Tongue (tissue), 2 donors: ENCODE results near the gene VPS9D1. TPM values are rescaled to one million over a fixed set of nuclear protein-coding genes. Genes with fewer than 3 reads are reported as not detected.
"Not testable (repeated sequence)": the region's sequence is repeated elsewhere in the genome, so short reads cannot be mapped to it uniquely, and the experiment has no call there.

Experiments
- DNase-seq: peaks from one replicate; pipeline ENCODE4 v3.0.0-alpha.2; 2015
- total RNA-seq: library from RNA; depleted of rRNA; stranded (reverse); fragments of >200 nt; gene quantifications from one replicate; pipeline ENCODE4 v1.2.3, GENCODE V29; 2014

VPS9D1 gene
- total RNA-seq, 1 donor from 2014 or later, result 10.1 TPM

DNA sequence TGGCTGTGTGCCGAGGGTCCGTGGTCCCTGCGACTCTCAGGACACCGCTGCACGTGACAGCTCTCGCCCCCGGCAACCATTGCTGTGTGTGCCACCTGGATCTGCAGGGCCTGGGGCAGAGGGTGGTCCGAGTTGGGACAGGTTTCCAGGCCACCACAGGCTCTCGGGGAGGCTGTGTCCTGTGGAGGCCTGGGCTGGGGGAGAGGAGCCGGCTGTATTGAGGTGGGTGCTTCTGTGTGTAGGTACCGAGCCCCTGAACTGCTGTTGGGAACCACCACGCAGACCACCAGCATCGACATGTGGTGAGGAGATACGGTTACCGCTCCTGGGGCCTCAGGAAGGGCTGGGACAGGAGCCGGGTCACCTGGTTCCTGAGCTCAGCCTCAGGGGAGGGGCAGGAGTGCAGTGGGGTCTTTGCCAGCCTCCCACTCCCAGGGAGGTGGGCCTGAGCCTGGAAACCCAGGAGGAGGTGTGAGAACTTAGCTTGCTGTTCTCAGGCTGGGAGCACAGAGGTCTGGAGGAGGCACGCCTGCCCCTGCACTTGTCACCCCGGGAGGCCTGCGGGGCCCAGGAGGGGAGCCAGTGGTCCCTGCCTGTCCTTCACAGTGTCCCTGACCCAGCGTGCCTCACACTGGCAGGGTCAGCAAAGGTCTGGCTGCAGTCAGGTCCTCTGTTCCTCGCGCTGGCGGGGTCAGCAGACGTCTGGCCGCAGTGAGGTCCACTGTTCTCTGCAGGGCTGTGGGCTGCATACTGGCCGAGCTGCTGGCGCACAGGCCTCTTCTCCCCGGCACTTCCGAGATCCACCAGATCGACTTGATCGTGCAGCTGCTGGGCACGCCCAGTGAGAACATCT, 26.5 kb downstream of the VPS9D1 start:
- no peak for DNase-seq

DNA sequence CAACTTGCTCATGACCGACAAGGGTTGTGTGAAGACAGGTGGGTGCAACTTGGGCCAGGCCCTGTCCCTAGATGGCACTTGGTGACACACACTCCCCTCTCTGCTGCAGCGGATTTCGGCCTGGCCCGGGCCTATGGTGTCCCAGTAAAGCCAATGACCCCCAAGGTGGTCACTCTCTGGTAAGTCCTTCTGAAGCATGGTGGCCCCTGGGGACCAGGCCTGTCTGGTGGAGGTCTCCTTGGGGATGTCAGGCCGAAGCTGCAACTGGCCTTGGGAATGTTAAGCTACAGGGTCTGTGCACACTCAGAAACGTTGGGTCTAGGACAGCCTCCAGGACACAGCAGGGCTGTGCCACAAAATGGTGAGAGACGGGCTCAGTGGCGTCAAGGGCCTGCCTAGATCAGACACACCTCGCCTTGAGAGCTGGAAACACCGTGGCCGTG, 27.4 kb downstream of the VPS9D1 start:
- DNase-seq, result no peak

DNA sequence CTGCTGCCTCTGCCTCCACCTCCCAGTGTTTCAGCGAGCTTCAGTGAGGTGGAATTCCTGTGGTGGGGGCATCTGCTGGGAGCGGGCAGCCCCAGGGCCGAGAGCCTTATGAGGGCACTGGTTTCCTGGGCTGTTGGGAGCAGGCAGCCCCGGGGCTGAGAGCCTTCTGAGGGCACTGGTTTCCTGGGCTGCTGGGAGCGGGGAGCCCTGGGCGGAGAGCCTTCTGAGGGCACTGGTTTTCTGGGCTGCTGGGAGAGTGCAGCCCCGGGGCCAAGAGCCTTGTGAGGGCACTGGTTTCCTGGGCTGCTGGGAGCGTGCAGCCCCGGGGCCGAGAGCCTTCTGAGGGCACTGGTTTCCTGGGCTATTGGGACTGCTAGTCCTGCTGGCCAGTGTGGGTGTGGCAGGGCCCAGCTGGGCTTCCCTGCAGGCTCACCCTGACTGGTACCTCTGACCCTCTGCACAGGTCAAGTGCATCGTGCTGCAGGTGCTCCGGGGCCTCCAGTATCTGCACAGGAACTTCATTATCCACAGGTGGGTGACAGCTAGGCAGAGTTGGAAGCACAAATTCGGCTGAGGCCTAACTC, 28.6 kb downstream of the VPS9D1 start:
- DNase-seq, result no peak

DNA sequence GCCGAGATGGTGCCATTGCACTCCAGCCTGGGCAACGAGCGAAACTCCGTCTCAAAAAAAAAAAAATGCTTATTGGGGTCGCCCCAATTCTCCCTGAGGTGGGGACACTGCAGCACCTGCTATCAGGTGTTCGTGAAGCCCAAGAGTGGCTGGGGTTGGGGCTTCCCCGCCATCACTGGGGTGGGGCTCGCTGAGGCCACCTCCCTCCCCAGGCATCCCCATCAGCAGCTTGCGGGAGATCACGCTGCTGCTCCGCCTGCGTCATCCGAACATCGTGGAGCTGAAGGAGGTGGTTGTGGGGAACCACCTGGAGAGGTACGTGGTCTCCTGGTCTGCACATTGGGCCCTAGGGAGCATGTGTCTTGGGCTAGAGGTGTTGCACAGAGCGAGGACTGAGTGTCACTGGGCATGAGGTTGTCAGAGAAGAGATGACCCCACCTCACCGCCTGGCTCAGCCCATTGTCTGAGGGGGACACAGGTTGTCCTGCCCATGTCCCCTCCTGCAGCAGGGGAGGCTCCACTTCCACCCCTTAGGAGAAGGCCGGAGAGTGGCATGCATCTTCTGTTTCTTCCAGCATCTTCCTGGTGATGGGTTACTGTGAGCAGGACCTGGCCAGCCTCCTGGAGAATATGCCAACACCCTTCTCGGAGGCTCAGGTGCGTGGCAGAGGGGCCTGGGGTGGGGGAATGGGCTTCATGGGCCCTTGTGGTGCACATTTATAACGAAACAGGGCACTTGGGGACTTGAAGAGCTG, 29.3 kb downstream of the VPS9D1 start:
- DNase-seq, result no peak

DNA sequence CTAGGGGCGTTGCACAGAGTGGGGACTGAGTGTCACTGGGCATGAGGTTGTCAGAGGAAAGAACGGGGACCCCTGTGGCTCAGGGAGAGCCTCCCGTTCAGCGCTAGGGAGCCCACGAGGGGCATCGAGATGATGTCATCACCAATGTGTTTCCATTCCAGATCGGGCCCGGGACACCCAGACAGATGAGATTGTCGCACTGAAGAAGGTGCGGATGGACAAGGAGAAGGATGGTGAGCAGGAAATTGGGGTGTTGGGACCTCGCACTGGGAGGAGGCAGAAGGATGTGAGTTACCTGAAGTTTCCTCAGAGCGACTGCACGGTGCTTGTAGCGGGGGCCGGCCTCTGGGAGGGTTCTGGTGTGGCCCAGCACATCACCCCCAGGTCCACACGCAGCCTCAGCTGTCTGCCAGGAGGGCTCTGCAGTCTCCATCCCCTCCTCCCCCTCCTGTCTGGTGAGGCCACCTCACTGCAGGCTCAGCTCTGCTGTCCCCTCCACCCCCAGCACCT, 30.3 kb downstream of the VPS9D1 start:
- DNase-seq, result no peak

DNA sequence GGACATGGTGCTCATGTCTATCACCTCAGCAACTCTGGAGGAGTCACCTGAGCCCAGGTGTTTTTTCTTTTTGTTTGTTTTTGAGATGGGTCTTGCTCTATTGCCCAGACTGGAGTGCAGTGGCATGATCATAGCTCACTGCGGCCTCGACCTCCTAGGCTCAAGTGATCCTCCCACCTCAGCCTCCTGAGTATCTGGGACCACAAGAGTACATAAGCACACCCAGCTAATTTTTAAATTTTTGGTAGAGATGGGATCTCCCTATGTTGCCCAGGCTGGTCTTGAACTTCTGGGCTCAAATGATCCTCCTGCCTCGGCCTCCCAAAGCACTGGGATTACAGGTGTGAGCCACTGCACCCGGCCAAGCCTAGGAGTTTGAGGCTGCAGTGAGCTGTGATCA, 31.1 kb downstream of the VPS9D1 start:
- not testable (repeated sequence) for DNase-seq

DNA sequence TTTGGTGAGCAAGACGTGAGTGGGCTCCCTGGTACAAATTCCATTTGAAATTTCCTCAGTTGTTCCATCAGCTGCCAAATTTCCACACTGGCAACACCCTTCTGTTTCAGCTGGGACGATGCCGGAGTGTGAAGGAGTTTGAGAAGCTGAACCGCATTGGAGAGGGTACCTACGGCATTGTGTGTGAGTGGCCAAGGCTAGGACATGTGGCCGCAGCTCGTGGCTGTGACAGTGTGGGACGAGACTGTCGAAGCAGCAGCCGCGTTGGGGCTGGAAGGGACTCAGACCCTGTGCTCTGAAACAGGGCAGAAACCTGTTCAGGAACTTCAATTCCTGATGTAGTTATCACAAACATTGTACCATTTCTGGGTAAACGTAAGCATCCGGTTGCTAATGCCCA, 31.6 kb downstream of the VPS9D1 start:
- no peak for DNase-seq

DNA sequence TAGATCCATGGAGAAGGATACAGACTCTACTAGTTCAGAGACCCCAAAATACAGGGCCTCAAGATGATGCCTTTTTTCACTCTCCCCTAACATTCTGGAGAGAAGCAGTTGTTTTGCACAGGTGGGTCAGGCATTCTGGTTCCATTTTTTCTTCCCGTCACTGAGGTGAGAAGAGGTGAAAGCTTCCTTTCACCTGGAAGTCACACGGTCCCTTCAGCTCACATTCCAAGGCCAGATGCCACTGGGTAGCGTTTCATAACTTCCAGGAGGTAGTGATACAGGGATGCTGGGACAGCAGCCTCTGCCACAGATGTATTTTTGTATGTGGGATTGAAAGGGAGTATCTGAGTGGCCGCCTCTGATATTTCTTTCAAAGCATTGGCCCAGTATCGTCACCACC, 32.3 kb downstream of the VPS9D1 start:
- DNase-seq, result no peak

DNA sequence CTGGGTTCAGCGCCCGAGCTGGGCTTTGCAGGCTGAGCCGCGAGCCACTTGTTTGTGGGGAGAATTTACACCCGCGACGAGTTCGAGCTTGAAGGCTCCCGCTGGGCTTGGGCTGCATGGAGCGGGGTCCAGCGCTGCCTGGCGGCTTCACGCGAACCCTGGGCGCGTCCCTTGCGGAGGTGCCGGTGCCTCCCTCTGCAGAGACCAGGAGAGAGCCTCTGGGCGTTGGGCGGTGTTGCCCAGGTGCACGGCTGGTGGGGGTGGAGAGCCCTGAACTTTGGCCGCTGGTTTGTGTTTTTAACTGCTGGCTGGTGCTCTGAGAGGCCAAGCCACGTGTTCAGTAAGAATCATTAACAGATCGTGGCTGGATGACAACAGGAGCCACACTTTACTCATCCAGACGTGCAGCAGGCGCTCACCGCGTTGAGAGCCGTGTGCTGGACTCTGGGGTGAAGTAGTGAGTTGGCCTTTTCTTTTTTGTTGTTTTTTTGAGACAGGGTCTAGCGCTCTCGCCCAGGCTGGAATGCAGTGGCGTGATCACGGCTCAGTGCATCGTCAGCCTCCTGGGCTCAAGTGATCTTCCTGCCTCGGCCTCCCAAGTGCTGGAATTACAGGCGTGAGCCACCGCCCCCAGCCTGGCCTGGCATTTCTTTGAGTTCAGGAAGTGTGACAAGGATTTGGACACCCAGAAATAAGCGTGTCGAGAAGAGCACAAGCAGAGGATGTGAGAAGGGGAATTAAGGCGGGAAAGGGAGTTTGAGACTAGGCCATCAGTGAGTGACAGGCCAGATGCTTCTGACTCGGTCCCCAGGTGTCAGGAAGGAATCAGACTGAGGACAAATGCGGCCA, 33.4 kb downstream of the VPS9D1 start:
- no peak for DNase-seq

DNA sequence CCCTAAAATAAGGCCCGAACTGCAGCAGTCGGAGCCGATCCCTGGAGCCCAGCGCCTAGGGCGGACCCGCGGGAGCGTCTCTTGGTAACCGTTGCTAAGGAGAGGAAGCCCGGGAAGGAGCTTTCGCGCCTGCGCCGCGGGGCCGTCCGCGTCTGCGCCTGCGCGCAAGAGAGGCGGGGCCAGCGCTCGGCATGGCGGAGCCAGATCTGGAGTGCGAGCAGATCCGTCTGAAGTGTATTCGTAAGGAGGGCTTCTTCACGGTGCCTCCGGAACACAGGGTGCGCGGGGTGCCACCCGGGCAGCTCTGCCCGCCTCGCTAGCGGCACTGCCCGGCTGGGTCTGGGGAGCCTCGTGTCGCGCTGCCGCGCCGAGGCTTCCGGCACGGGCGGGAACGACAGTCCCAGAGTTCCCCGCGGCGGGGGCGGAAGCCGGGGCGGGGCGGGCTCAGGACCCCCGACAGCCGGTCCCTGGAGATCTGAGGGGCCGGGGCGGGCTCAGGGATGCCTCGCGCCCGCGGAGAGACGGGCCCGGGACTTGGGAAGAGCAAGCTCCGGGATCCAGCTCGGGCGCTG, 34.1 kb downstream of the VPS9D1 start, which contains the start of gene CDK10:
Gene CDK10 (plus strand): TSS at position 170 of the 572 bp plus-strand sequence. CDS start 22 bp downstream, at position 192.
- peak; percentile 95 for DNase-seq

DNA sequence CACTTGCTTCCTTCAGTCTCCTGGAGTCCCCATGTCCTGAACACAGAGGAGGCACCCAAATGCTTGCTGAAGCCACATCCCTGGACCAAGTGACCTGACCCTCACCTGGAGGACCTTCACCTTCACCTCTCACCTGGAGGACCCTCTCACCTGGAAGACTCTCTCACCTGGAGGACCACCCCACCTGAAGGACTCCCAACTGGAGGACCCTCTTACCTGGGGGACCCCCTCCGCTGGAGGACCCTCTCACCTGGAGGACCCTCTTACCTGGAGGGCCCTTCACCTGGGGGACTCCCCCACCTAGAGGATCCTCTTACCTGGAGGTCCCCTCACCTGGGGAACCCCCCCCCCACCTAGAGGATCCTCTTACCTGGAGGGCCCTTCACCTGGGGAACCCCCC, 34.8 kb downstream of the VPS9D1 start:
- no peak for DNase-seq

DNA sequence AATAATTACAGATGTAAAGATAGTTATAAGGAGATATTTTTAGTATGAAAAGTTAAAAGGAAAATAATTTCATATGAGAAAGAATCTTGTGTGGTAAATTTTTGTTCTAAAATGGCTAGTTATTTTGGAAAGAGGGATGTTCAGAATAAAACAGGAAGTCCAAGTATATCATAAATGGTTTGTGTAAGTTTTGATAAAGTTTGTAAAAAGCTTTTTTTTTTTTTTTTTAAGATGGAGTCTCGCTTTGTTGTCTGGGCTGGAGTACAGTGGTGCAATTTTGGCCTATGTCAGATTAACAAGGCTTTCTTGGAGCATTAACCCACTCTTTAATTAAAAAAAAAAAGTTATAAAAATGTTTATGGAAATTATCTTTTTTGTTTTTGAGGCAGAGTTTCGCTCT, 42.4 kb downstream of the VPS9D1 start:
- no peak for DNase-seq

DNA sequence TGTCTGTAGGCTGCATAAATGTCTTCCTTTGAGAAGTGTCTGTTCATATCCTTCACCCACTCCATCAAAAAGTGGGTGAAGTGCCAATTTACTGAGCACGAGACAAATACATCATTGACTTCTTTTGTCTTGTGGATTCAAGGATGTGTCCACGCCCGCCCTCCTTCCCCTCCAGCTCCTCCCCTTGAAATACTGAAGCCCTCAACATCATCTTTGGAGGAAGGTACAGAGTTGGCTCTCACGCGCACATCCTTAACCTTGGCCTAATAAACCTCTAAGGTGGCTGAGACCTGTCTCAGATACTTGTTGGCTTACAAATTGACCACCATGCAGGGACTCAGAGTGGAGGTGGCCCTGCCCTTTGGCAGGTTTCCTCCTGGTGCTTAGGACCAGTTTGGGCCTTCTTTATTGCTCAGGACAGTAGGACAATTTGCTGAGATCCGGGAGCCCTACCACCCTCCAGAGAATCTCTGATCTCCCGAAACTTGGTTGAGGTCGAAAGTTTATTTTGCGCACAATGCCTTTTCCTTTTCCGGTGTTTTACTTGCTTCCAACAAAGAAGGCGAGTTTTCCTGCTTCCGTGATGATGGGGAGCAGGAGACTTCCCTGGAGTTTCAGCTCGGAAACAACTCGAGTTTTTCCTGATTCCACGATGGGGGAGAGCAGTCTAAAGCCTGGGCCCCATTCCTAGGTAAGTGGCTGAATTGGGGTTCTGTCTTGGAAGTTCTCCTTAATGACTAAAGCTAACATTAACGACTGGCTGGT, 48.3 kb downstream of the VPS9D1 start:
- no peak for DNase-seq

DNA sequence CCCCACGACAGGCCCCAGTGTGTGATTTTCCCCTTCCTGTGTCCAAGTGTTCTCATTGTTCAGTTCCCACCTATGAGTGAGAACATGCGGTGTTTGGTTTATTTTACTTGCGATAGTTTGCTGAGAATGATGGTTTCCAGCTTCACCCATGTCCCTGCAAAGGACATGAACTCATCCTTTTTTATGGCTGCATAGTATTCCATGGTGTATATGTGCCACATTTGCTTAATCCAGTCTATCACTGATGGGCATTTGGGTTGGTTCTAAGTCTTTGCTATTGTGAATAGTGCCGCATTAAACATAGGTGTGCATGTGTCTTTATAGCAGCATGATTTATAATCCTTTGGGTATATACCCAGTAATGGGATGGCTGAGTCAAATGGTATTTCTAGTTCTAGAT, 49.1 kb downstream of the VPS9D1 start:
- DNase-seq, result not testable (repeated sequence)

DNA sequence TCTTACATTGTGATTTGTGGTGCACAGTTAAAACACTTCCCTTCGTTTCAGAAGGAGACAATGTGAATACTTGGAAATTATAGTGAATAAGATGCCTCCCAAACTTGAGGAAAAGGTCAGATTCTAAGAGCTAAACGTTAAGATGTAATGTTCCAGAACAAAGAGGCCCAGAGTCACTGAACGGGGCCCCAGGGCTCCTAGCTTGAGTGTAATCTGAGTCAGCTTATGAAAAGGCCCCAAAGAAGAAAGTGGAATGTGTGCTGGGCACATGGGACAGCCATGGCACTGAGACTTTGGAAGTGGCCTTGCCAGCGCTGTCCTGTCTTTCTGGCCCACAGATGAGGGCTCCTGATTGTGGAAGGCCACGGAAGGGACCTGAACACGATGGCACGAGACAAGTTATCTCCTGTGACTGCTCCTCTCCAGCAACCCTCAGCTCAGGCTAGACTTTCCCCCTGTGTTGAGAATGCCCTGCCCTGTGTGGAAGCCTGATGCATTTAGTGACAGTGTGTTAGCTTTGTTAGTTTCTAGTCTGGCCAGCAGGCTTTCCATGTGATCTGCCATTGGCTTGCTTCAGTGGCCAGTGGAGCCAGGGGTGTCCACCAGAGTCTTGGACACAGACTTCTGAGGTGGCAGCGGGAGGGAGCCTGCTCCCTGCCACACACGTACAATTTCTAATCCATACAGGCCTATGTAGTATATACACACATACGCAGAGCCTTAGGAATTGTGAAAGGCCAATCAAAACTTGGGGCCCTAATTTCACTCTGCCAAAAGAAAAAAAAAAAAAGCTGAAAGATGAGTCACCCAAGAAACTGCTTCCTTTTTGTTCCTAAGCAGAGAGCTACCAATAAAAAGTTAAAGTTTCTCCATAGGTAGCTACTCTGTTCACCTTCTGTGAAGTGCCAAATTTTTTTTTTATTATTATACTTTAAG, 49.9 kb downstream of the VPS9D1 start:
- no peak for DNase-seq

DNA sequence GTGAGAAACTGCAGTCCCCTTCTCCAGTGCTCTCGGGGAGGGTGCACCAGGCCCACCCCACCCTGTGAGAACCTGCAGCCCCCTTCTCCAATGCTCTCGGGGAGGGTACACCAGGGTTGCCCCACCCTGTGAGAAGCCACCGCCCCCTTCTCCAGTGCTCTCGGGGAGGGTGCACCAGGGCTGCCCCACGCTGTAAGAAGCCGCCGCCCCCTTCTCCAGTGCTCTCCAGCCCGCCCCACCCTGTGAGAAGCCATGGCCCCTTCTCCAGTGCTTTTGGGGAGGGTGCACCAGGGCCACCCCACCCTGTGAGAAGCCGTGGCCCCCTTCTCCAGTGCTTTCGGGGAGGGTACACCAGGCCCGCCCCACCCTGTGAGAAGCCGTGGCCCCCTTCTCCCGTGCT, 50.9 kb downstream of the VPS9D1 start:
- DNase-seq, result no peak

DNA sequence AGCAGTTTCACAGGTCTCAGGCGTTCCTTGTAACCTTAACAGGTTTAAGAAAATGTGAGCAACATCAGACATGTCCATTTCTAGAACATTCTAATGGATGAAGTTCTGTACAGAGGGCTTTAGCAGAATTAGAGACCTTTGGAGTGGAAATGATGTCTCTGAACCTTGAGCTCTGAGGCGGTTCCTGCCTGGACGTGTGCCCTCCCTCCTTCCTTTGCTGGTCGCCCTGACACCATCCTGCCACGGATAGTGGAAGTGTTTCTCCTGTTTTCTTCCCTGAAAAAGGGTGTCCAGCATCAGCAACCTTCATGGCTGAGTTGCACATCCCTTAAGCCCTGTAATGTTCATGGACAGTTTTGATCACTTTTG, 51.9 kb downstream of the VPS9D1 start:
- DNase-seq, result no peak

DNA sequence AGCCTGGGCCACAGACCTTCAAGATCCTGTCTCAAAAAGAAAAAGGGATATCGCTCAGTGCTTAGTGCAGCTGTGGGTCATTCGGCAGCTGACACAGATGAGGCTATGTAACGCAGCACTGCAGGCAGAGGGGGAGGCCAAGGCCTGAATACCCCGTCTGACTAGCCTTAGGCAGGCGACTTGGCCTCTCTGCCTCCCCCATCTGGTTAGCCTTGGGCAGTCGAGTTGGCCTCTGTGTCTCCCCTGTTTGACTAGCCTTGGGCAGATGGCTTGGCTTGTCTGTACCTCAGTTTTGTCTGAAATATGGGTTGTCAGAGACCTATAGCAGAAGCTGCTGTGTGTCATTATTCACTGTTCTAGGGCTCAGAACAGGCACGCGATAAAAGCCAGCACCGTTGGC, 53.1 kb downstream of the VPS9D1 start:
- no peak for DNase-seq

DNA sequence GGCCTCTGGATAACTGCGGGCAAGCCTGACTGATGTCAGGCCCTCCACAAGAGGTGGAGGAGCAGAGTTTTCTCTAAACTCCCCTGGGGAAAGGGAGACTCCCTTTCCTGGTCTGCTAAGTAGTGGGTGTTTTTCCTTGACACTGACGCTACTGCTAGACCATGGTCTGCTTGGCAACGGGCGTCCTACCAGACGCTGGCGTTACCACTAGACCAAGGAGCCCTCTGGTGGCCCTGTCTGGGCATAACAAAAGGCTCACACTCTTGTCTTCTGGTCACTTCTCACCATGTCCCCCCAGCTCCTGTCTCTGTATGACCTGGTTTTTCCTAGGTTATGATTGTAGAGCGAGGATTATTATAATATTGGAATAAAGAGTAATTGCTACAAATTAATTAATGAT, 53.7 kb downstream of the VPS9D1 start:
- not testable (repeated sequence) for DNase-seq

DNA sequence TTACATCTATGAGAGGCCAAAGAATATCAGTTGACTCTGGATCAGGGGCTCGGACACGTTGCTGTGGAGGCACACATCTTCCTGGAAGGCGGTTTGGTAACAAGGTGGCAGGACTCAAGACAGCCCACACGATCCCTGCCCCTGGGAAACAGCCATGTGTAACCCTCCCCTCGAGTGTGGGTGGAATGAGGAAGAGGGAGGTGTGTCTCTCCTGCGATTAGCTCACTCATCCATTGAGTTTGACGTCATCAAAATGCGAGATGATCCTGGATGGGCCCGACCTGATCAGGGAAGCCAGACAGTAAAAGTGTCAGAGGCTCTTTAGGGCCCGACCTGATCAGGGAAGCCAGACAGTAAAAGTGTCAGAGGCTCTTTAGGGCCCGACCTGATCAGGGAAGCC, 56.5 kb downstream of the VPS9D1 start:
- DNase-seq, result not testable (repeated sequence)
